ENCODE results near the gene LLGL1. TPM values are rescaled to one million over a fixed set of nuclear protein-coding genes. Genes with fewer than 3 reads are reported as not detected.

The LLGL1 gene
- total RNA-seq, 1 donor from 2014 or later: 23.0 TPM

DNA sequence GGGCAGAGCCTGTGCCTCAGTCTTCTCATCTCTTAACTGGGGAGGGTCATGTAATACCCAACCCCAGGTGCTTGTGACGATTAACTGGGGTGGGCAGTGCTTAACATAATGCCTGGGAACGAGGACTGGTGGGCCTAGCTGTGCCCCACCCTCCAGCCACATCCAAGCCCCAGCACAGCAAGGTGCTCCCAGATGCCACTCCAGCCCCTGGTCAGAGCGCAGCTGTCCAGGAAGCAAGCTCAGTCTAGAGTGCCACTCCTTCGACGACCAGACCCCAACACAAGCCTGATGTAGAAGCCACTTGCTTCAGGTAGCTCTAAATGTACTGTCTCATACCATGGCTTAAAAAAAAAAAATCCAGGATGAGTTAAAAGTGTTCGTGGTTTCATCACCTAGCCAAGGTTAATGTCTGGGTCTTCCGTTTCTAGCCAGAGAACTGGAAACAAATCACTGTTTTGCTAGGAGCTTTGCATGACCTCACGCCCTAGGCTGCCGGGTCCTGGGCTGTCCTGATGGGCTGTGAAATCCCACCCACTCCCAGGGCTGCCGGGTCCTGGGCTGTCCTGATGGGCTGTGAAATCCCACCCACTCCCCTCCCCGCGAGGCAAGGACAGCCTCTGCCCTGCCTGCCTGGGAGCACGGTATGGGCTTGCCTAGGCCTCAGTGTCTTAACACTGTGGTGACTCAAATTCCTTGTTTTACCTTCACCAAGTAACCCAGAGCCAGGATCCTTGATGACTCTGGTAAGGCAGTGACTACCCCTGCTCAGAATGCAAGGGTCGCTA is 42.7 kb downstream of the LLGL1 start:
- DNase-seq (ENCODE audit: low read depth): no peak

GRCh38 chr17:18270046-18270931 is 44.9 kb downstream of the LLGL1 start:
- DNase-seq (ENCODE audit: low read depth): peak; percentile 17

GRCh38 chr17:18277076-18277475 is 51.6 kb downstream of the LLGL1 start:
- DNase-seq (ENCODE audit: low read depth): peak; percentile 60

DNA sequence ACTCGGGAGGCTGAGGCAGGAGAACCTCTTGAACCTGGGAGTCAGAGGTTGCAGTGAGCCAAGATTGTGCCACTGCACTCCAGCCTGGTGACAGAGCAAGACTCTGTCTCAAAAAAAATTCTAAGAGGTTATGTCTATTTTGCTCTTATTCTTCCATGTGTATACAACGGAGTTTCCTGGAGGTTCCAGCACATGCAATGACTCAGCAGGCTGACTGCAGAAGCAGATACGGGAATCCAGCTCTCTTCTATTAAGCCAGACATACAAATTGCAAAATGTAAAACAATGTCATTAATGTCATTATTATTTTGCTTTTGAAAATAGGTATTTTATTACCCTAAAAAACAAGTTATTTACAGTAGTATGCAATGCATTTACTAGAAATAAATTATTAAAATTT is 53.4 kb downstream of the LLGL1 start:
- no peak for DNase-seq (ENCODE audit: low read depth)

GRCh38 chr17:18280249-18280648 is 54.8 kb downstream of the LLGL1 start:
- DNase-seq (ENCODE audit: low read depth): no peak

GRCh38 chr17:18280766-18281371 is 55.4 kb downstream of the LLGL1 start:
- DNase-seq (ENCODE audit: low read depth): no peak

GRCh38 chr17:18281788-18282187 is 56.4 kb downstream of the LLGL1 start:
- DNase-seq (ENCODE audit: low read depth): no peak

- DNase-seq (ENCODE audit: low read depth): no peak
Observed at GRCh38 chr17:18285296-18285695, 59.9 kb downstream of the LLGL1 start.

- DNase-seq (ENCODE audit: low read depth): no peak
Observed at GRCh38 chr17:18291718-18292540, 66.5 kb downstream of the LLGL1 start.

Other genes starting within 250 kb of the LLGL1 start
- 21.8 and 29.9 TPM in 2 replicates for gene ATPAF2, start 186.5 kb upstream of the LLGL1 start, total RNA-seq
- 13.2 and 13.9 TPM in 2 replicates for gene GID4, start 186.2 kb upstream of the LLGL1 start, total RNA-seq
- 52.3 and 67.2 TPM in 2 replicates for gene DRG2, start 137.7 kb upstream of the LLGL1 start, total RNA-seq
- 0.03 and 0.57 TPM in 2 replicates for gene MYO15A, start 116.9 kb upstream of the LLGL1 start, total RNA-seq
- 240 and 243 TPM in 2 replicates for gene ALKBH5, start 41.8 kb upstream of the LLGL1 start, total RNA-seq
- gene FLII, start 33.1 kb downstream of the LLGL1 start, total RNA-seq: 497 and 558 TPM in 2 replicates
- 38.0 and 50.5 TPM in 2 replicates for gene MIEF2, start 35.0 kb downstream of the LLGL1 start, total RNA-seq
- 33.0 and 35.8 TPM in 2 replicates for gene TOP3A, start 89.4 kb downstream of the LLGL1 start, total RNA-seq
- gene SMCR8, start 89.7 kb downstream of the LLGL1 start, total RNA-seq: 10.8 and 11.2 TPM in 2 replicates
- 5.0 and 6.1 TPM in 2 replicates for gene SHMT1, start 137.9 kb downstream of the LLGL1 start, total RNA-seq
- not detected in 2 replicates for gene EVPLL, start 152.1 kb downstream of the LLGL1 start, total RNA-seq

Measured in myocyte (in vitro differentiated cells).